ENCODE data around the gene XBP1. TPM values are rescaled to one million over a fixed set of nuclear protein-coding genes. Genes with fewer than 3 reads are reported as not detected.
"Not testable (repeated sequence)": the region's sequence is repeated elsewhere in the genome, so short reads cannot be mapped to it uniquely, and the experiment has no call there.

The XBP1 gene
- total and polyA plus RNA-seq, 2 experiments from 2014 or later = 96.8 to 179 TPM

GRCh38 chr22:28759861-28760560 is 40.4 kb downstream of the XBP1 start:
- Histone ChIP-seq H3K9me3 (ENCODE audit: low read depth) (no peaks in the 10 kb centered on the region), H3K36me3 (no peaks in the 10 kb centered on the region), H3K27ac (no peak overlapping the region), H3K27me3 (no peaks in the 10 kb centered on the region), H3K4me1 (ENCODE audit: low read depth) (no peaks in the 10 kb centered on the region), H3K4me3 (no peak overlapping the region)
- DNase-seq (ENCODE audit: low read depth in 1 of 2, low spot score in 1 of 2) = no peak
- TF ChIP-seq CTCF (IDR thresholded peaks at IDR 0.05; ENCODE audit: low read depth, low read length) = no peak

GRCh38 chr22:28754512-28754911 is 45.9 kb downstream of the XBP1 start:
- not testable (repeated sequence) for H3K4me3 ChIP-seq; H3K27me3 ChIP-seq; H3K9me3 ChIP-seq (ENCODE audit: low read depth); H3K4me1 ChIP-seq (ENCODE audit: low read depth); H3K27ac ChIP-seq; H3K36me3 ChIP-seq; DNase-seq (ENCODE audit: low read depth in 1 of 2, low spot score in 1 of 2)

- Histone ChIP-seq H3K27ac (no peak overlapping the region), H3K9me3 (ENCODE audit: low read depth) (no peaks in the 10 kb centered on the region), H3K4me3 (no peak overlapping the region), H3K27me3 (no peaks in the 10 kb centered on the region), H3K36me3 (peaks cover 12% of the 10 kb centered on the region), H3K4me1 (ENCODE audit: low read depth) (no peaks in the 10 kb centered on the region)
- TF ChIP-seq CTCF (IDR thresholded peaks at IDR 0.05; ENCODE audit: low read depth, low read length) = no peak
- peak in 1 of 2 donors; percentile 84 for DNase-seq (ENCODE audit: low read depth in 1 of 2, low spot score in 1 of 2)
Observed at GRCh38 chr22:28750471-28750881, 49.9 kb downstream of the XBP1 start.

Other genes starting within 250 kb of the XBP1 start
- gene TTC28, start 120.7 kb downstream of the XBP1 start, total RNA-seq = 57.5 and 109 TPM in 2 replicates
- gene TTC28, start 120.7 kb downstream of the XBP1 start, polyA plus RNA-seq = 27.3 and 35.2 TPM in 2 replicates
- gene CHEK2, start 58.7 kb downstream of the XBP1 start, total RNA-seq = 8.1 and 30.3 TPM in 2 replicates
- 15.0 and 28.4 TPM in 2 replicates for gene CHEK2, start 58.7 kb downstream of the XBP1 start, polyA plus RNA-seq
- gene HSCB, start 58.5 kb downstream of the XBP1 start, total RNA-seq = 21.5 and 22.9 TPM in 2 replicates
- gene HSCB, start 58.5 kb downstream of the XBP1 start, polyA plus RNA-seq = 14.6 and 27.0 TPM in 2 replicates
- 29.0 and 37.9 TPM in 2 replicates for gene CCDC117, start 27.9 kb downstream of the XBP1 start, total RNA-seq
- gene CCDC117, start 27.9 kb downstream of the XBP1 start, polyA plus RNA-seq = 29.1 and 35.8 TPM in 2 replicates
- 35.4 and 40.4 TPM in 2 replicates for gene ZNRF3, start 83.0 kb upstream of the XBP1 start, total RNA-seq
- gene ZNRF3, start 83.0 kb upstream of the XBP1 start, polyA plus RNA-seq = 23.8 and 25.5 TPM in 2 replicates

Data from cardiac muscle cell (in vitro differentiated cells and primary cell).